ENCODE measurements around the gene ETF1.

The ETF1 gene

GRCh38 chr5:138464008-138464387 lies 79.0 kb downstream of the ETF1 start:
- TF ChIP-seq TAF1 (IDR thresholded peaks at IDR 0.05; ENCODE audit: borderline replicate concordance, insufficient read depth, low read length) (peak; percentile 54; the same call in 1 of the 2 replicates), SIN3A (IDR thresholded peaks at IDR 0.05; ENCODE audit: borderline replicate concordance, insufficient read depth, low read length) (no peak), FOXP2 (optimal IDR thresholded peaks at IDR 0.05; ENCODE audit: borderline replicate concordance, extremely low read depth, extremely low read length, insufficient read depth) (no peak), REST (IDR thresholded peaks at IDR 0.05; ENCODE audit: insufficient read depth in 1 of 2, low read depth in 2 of 2, low read length in 2 of 2) (no peak), POLR2AphosphoS5 (IDR thresholded peaks at IDR 0.05; ENCODE audit: low read depth, low read length) (no peak)

GRCh38 chr5:138463419-138464007 lies 79.5 kb downstream of the ETF1 start:
- TF ChIP-seq REST (IDR thresholded peaks at IDR 0.05; ENCODE audit: insufficient read depth in 1 of 2, low read depth in 2 of 2, low read length in 2 of 2) (no peak), POLR2AphosphoS5 (IDR thresholded peaks at IDR 0.05; ENCODE audit: low read depth, low read length) (no peak), SIN3A (IDR thresholded peaks at IDR 0.05; ENCODE audit: borderline replicate concordance, insufficient read depth, low read length) (no peak), FOXP2 (optimal IDR thresholded peaks at IDR 0.05; ENCODE audit: borderline replicate concordance, extremely low read depth, extremely low read length, insufficient read depth) (no peak), TAF1 (IDR thresholded peaks at IDR 0.05; ENCODE audit: borderline replicate concordance, insufficient read depth, low read length) (no peak)

- no peak for TF ChIP-seq POLR2AphosphoS5 (IDR thresholded peaks at IDR 0.05; ENCODE audit: low read depth, low read length)
- no peak for TF ChIP-seq FOXP2 (optimal IDR thresholded peaks at IDR 0.05; ENCODE audit: borderline replicate concordance, extremely low read depth, extremely low read length, insufficient read depth)
- TF ChIP-seq TAF1 (IDR thresholded peaks at IDR 0.05; ENCODE audit: borderline replicate concordance, insufficient read depth, low read length): no peak
- no peak for TF ChIP-seq SIN3A (IDR thresholded peaks at IDR 0.05; ENCODE audit: borderline replicate concordance, insufficient read depth, low read length)
- no peak for TF ChIP-seq REST (IDR thresholded peaks at IDR 0.05; ENCODE audit: insufficient read depth in 1 of 2, low read depth in 2 of 2, low read length in 2 of 2)
Observed at GRCh38 chr5:138461343-138462125, 81.5 kb downstream of the ETF1 start.

GRCh38 chr5:138460032-138460693 lies 82.9 kb downstream of the ETF1 start:
- TF ChIP-seq POLR2AphosphoS5 (IDR thresholded peaks at IDR 0.05; ENCODE audit: low read depth, low read length) (no peak), FOXP2 (optimal IDR thresholded peaks at IDR 0.05; ENCODE audit: borderline replicate concordance, extremely low read depth, extremely low read length, insufficient read depth) (no peak), SIN3A (IDR thresholded peaks at IDR 0.05; ENCODE audit: borderline replicate concordance, insufficient read depth, low read length) (no peak), TAF1 (IDR thresholded peaks at IDR 0.05; ENCODE audit: borderline replicate concordance, insufficient read depth, low read length) (no peak), REST (IDR thresholded peaks at IDR 0.05; ENCODE audit: insufficient read depth in 1 of 2, low read depth in 2 of 2, low read length in 2 of 2) (no peak)
